ACHN (cell line): ENCODE results near the gene MDM1.

Source experiments
- DNase-seq: peaks from one replicate; pipeline ENCODE4 v3.0.0-alpha.2; 2015
- in situ Hi-C: cut with HindIII; loops from 2 replicates; pipeline ENCODE4 v1.10.0; 2017; ENCODE audit warnings: low sequenced_read_pairs, low pct_ligation_motif_present, low pct_unique_long_range_greater_than_20kb

The MDM1 gene

DNA sequence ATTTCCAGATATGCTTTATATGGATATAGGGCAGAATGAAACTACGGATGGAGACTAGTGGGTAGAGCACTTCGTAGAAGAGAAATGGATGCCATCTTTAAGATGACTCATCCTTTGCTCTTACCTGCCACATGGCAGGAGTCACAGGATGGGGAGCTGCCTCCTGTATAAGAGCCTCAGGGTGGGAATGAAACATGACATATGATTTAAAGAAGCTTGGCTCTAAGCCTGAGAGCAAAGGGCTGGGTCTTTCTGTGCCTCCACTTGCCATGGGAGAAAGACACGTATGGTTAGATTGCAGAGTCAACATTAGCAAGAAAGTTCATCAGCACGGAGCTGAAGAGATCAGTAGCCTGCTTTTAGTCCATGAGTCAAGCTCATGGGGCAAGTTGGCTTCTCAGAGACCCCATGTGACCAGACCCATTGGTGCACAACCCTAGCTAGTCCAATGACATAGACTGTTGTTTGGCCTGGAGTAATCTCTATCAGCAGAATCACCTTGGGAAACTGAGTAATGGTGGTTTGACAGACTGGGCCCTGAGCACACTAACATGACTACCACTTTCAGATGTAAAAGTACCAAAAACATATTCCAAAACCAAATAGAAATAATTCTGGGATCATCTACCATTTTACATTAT is 40.6 kb downstream of the MDM1 start:
- in situ Hi-C loops, result no loop called here
- no peak for DNase-seq

DNA sequence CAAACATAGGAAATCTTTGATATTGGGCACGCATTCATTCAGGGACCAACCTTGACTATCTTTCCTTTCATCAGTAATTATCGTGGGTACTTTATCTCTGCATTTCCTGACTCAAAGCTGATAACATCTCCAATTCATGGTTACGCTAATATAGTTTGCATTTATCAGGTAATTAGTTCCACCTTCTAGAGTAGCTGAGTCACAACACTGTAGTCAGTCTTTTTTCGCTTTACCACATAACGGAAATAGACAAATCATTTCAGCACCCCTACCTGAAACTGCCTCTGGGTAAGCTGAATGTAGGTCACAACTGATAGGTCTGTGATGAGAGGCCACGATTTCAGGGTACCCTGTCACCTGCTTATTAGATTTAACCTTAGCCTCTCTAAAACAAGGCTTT is 42.0 kb downstream of the MDM1 start:
- no peak for DNase-seq
- in situ Hi-C loops, result no loop called here

DNA sequence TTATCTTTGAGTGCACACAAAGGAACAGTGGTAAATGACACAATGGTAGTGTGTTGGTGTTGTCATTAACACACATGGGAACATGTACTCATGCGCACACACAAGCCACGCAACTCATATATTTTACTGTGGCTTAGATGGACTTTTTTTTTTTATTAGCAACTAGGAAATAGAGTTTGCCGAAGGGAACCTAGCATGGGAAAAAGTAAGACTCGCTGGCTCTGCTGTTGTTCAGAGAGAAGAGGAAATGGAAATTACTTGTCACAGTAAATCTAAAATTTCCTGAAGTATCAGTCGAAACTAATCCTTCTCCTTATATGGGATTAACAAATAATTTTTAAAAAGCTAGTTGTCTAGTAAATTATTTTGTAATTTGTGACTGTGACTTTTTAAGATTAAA is 45.1 kb downstream of the MDM1 start:
- no peak for DNase-seq
- in situ Hi-C loops, result no loop called here

DNA sequence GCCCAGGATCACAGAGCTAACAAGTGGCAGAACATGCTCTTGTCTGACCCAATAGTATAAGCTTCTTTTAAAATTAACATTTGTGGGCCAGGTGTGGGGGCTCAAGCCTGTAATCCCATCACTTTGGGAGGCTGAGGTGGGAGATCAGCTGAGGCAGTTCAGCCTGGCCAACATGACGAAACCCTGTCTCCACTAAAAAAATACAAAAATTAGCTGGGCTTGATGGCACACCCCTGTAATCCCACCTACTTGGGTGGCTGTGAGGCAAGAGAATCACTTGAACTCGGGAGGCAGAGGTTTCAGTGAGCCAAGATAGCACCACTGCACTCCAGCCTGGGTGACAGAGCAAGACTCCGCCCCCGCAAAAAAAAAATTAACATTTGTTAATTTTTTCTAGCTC is 45.8 kb downstream of the MDM1 start:
- in situ Hi-C loops, result no loop called here
- no peak for DNase-seq

DNA sequence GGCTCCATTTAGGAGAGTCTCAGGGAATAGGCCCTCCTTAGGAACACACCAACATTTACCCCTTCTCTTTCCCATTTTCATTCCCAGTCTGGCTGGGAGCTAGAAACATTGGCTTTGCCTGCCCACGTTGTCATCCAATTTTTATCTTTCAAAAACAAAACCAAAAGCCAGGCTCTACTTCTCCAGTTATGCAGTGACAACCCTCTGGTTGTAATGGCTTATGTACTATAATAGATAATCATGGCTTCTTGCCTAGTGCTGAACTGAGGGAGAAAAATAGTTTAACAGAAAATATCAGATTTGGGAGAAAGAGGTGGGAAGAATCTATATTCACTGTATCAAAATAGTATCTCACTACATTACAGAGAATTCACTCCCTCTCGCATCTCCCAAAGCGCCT is 46.6 kb downstream of the MDM1 start:
- in situ Hi-C loops, result no loop called here
- no peak for DNase-seq

DNA sequence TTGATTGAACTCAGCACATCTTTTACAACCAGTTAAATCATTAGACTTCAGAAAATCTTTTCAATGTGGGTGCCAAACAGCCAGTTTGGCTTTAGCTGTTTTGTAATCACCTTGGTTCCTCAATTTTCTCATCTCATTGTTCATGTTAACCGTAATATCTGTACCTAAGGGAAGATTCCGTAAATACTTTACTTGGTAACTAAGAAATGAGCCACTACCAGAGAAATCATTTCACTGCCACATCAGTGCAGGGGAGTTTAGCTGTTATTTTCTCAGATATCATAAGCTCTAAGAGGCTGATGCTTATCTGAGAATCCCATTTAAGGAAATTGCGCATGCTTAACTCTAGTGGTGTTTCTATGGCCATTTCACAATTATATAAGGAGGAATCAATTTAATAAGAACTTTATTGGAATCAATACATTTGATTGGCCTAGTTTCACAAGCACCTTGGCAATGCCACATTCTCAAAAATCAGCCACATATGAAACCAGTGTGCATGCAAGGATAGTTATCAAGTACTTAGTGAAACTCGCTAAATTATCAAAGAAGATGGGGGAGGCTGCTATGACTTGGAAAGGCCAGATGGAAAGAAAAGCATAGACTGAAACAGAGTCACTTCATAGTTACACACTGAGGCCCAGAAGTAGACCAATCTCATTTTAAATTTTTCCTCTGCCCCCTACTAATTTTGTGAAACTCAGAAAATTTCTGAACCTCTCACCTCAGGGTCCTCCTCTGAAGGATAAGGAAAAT is 50.7 kb downstream of the MDM1 start:
- in situ Hi-C loops, result no loop called here
- no peak for DNase-seq

DNA sequence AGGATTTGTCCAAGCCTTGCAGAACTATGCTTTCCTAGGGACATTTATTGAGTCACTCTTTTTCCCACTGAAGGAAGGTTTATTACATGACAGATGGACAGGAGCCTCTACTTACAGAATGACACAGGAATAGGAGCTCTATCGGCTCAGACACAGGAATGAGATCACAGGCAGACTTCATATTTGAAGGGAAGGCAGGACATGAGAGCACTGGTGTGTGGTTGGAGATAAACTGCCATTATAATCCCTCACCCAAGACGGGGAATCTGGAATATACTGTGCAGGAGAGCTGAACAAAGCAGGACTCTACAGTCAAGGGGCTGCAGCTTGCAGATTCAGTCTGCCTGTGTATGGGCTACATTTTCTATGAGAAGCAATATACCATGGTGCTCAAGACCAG is 51.9 kb downstream of the MDM1 start:
- DNase-seq, result no peak
- in situ Hi-C loops, result no loop called here

DNA sequence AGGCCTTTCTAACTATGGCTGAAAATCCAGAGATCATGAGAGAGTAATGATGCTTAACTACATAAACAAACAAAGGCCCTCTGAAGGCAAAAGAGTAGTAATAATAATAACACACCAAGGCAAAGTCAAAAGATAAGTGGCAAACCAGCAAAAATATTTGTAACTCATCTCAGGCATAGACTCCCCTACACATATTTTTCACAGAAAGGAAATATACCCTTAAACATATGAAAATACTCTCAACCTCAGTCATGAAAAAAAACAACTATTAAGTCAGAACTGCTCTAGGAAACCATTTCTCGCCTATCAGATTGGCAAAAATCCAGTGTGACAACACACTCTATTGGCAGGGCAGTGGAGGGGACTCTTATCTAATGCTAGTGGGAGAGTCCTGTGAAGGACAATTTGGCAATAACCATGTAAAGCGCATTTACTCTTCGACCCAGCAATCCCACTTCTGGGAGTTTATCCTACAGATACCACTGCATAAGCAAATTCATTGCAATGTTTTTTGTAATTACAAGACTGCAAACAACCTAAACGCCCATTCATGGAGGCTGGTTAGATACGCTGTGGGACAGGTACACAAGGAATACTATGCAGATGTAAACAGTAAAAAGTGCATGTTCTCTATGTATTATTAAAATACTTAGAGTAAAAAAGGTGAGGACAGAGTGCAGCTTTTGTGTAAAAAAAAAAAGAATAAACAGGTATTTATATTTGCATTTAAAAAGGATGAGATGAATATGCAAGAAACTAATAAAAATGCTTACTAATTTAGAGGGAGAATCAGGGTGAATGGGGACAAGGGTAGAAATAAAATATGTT is 52.7 kb downstream of the MDM1 start:
- no peak for DNase-seq
- in situ Hi-C loops, result no loop called here

DNA sequence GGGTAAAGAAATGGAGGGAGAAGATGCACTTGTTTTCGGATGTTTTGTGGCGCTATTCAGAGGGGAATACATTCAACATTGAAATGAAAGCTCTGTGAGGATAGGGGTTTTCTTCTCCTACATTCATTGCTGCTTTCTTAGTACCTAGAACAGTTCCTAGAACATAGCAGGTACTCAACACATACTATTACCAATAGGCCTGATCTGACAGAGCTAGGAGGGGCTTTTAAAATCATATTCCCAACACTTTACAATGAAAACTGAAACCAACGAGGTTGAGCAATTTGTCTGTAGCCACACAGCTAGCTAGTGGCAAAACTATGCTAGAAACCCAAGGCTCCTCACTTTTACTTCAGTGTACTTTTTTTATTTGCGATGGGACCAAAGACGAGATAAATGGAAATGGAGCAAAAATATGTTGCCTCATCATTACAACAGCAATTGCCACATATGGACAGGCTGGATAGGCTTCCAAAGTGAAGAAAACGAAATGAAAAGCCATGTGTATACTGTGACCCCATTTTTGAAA is 55.7 kb downstream of the MDM1 start:
- DNase-seq, result no peak
- in situ Hi-C loops, result no loop called here

DNA sequence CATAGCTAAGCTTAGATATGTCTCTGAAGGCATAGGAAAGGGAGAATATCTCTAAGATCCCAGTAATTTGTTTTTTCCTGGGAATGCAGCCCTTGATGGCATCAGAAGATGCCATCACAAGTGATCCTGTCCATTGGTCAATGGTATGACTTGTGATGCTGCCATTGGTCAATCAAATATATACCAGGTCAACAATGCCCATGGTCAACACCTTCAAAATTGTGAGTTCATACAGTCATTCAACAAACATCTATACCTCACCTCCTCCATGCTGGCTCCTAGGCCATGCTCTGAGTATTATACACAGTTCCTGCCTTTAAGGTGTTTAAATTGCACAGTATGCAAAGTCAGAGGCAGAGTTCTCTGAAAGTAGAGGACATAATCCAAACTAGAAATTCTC is 59.4 kb downstream of the MDM1 start:
- in situ Hi-C loops, result no loop called here

DNA sequence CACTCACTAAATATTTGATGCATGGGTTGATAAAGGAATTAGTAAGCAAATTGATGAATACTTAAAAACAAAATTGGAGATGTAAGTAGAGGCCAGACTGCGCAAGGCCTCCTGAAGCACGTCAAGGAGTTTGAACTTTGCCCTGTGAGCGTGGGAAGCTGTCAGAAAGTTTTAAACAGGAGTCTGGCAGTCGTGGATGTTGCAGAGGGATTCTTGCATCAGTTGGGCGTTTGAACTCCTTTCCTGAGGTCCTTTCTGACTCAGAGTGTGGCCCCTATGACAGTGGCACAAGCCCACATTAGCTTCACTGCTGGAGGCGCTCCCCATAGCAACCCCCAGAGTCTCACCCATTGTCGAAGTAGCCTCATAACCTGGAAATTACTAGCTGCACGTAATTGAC is 60.8 kb downstream of the MDM1 start:
- DNase-seq, result no peak
- in situ Hi-C loops, result no loop called here

More for the DNA sequence above, 59.4 kb downstream of the MDM1 start:
- no peak for DNase-seq

DNA sequence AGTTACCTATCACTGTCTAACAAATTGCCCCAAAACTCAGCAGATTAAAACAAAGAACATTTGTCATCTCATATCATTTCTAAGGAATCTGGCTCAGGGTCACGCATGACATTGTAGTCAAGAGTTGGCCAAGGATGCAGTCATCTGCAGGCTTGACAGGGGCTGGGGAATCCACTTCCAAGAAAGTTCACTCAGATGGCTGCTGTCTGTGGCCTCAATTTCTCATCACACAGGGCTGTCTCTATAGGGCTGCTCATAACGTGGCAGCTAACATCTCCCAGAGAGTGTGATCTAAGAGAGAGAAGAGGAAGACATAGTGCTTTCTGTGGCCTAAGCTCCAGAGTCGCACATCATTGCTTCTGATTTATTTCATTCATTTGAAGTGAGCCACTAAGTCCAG is 61.8 kb downstream of the MDM1 start:
- in situ Hi-C loops, result no loop called here
- DNase-seq, result peak; percentile 45

DNA sequence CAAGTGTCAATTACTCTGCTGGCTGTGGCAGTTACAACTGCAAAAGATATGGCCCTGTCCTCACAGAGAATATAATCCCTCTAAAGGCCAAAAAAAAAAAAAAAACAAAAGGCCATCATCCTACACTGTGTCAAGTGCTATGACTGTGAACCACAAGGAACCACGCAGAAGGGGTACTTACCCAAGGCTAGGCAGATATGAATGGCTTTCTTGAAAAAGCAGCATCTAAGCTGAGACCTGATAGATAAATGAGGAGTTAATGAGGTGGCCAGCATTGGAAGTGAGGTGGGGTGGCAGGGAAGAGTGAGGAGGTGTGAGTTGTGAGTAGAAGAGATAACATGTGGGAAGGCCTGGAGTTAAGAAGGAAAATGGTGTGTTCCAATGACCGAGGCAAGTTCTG is 62.4 kb downstream of the MDM1 start:
- no peak for DNase-seq
- in situ Hi-C loops, result no loop called here

DNA sequence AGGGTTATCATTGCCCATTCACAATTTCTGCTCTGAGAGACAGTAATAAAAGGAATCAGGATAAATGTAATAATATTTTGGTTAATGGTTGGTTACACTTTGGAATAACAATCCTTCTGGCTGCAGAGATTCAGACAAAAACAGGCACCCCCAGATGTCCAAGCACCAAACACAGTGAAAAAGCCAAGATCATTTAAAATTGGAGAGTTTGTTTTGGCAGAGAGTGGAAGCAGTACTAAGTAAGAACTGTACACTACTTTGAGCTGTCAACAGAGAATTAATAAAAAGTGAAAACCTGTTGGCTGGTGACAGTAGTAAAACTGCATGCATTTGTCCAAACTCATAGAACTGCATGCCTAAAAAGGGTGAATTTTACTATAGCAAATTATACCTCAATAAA is 63.2 kb downstream of the MDM1 start:
- in situ Hi-C loops, result no loop called here

DNA sequence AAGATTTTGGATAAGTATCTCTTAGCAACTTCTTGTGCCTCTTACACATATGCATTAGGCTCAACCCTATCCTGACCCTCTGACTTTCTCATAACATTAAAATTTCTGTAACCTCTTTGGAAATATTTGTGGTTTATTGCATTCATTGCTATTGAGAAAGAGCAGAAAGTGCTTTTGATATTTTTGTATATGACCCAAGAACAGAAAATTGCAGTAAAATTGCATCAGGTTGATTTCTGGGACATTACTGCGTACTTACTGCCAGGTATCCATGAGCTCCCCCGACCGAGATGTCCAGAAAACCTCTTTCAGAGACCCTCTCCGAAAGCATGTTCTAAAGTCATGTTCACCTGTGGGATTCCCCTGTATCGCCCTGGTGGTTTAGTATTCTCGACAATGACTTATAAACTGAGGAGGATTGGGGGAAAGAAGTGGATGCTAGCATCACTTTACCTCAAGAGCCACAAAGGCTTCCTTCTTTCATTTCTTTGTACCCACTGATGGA is 64.2 kb downstream of the MDM1 start:
- no peak for DNase-seq
- in situ Hi-C loops, result no loop called here

More for the DNA sequence above, 63.2 kb downstream of the MDM1 start:
- DNase-seq, result no peak

DNA sequence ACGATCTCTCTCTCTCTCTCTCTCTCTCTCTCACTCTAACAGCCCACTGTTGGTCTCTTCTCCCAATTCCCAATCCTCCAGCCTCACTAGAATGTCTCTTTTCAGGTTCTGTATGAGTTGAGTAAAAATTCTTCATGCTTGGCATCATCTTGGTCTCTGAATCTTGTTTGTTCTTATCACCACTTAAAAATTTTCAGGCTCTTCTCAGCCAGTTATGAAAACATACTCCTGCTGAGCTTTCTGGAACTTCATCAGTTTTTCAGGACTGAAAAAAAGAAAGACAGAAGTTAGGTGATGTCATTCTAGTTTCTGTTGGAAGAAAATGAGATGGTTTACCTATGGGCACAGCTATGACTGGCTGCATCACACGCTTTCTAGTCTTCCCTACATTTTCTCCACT is 67.3 kb downstream of the MDM1 start:
- no peak for DNase-seq
- in situ Hi-C loops, result no loop called here

DNA sequence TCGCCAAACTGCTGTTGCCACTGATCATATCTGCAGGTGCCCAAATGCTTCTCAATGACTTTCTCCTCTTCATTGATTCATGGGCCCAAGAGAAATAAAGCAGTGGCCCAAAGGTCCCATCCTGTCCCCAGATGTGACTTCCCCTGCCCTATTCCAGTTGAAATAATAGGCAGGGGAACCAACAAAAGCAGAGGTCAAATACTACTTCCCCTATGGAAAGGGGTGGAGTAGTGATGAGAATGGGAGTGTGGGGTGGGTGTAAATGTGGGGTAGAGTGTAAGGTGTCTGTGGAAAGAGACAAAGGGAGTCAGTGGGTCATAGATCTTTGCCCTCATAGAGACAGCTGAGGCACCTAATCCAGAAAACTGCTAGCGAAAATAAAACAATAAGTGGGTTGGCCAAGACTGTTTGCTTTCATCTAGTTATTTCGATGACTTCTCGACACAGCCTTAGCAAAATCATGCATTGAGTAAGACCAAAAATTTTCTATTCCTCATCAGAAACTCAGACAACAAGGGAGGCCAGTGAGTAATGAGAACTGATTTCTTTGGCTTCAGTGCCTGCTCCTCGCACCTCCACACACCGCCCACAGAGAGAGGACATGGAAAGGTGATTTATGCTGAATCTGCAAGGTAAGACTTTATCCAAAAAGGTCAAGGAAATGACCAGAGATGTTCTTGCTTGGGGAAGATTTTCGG is 67.9 kb downstream of the MDM1 start:
- DNase-seq, result no peak
- in situ Hi-C loops, result no loop called here

DNA sequence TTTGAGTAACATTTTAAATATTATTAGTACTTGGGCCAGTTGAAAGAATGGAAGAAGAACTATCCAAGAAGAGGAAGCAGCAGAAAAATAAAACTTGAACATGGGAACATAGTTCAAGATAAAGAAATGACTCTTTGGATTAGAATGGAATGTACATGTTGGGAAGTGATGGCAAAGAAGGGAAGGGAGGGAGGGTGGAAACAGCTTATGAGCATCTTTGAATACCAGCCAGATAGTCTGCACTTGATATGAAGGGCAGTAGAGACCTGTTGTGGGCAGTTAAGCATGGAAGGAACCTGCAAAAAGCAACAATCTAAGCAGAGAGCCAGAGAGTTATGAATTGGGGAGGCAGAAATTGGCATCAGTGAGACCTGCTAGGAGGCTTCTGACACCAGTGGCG is 68.8 kb downstream of the MDM1 start:
- no peak for DNase-seq
- in situ Hi-C loops, result no loop called here

DNA sequence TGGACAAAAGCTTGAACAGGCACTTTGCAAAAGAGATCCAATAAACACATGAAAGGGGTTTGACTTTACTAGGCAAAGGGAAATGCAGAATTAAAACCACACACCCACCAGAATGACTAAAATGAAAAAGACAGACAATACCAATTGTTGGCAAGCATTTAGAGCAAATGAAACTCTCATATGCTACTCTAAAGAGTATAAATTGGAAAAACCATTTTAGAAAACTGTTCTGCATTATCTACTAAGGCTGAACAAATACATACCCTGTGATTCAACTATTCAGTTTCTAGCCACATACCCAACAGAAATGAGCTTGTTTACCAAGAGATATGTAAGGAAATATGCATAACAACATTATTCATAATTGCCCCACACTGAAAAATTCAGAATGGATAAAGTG is 70.3 kb downstream of the MDM1 start:
- DNase-seq, result no peak
- in situ Hi-C loops, result no loop called here
